Fibroblast of gingiva (primary cell): ENCODE measurements around the gene OMA1.
"Not testable (repeated sequence)": the region's sequence is repeated elsewhere in the genome, so short reads cannot be mapped to it uniquely, and the experiment has no call there.

Source experiments
- DNase-seq: peaks from one replicate; pipeline ENCODE4 v3.0.0-alpha.2; 2011; ENCODE audit warnings: low read depth

OMA1 gene

DNA sequence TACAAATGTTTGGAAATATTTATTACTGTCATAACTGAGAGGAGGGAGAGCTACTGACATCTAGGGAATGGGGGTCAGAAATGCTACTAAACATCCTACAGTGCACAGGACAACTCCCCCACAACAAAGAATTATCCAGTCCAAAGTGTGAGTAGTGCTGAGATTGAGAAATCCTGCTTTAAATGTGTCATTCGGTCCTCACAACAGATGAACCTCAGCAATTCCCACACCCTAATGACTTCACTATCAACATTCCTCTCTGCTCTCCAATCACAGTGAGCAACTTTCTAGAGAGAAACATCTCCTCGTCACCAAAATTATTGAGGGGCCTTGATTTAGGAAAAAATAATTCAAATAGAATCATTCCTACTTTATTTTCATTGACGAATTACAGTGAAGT is 18.0 kb downstream of the OMA1 start:
- DNase-seq = peak; percentile 61

DNA sequence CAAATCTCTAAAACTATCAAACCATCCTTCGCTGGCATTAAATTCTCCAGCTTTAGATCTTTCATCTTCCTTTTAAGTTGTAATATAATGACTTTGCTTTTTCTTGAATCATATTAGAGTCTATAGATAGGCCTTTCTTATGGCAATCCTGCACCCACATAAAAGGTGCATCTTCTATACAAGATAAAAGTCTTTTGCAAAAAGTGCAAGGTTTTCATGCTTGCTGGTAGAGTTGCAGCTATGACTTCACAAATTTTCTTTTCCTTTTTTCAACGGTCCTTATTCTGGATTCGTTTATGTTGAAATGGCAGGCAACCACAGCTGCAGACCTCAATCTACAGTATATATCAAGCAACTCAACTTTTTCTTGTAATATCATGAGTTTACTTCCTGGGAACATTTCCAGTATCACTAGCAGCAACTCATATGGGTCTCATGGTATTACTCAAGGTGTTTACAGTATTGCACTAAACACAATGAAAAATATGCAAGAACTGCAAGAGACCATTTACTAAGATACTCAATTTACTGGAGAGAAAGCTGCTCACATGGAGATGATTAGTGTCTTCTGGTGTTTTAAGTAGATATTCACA is 22.1 kb downstream of the OMA1 start:
- DNase-seq = peak; percentile 91

DNA sequence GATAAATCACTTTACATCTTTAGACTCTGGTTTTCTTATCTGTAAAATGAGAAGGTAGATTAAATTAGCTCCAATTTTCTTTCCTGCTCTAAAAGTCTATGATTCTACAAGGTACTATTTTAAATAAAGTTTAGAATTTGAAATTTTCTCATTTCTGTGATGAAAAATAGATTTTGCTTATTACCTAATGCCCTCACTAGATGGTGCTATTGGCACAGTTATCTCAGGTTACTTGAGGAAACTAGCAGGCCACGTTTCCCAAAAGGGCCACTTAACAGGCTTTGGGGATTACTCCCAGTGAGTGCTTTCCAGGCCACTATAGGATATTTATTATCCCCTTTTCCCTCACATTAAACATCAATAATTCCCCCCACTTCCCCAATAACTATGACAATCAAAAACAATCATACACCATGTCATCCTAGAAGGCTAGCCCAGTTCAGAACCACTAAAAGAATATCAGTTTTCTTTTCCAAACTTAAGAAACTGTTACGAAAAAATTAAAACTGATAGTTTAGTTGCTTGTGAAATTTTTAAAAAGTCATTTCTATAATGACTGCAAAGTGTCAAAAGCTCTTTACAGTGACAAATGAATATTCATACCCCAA is 30.6 kb downstream of the OMA1 start:
- peak; percentile 78 for DNase-seq

DNA sequence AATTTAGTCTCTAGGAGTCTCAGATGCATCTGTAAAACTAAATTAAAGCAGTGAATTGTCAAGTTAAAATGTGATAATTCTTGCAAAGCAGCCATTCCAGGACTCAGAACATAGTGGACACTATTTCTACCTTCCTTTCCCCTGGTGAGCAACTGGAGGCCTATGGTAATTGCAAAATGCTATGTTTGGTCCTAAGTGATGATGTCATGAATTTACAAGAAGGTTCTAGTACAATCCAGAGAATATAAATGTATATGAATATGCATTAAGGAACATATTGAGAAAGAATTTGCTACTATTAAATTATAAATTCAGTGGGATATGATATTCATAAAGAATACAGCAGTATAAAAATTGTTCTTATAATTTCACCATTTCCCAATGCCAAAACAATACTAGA is 32.6 kb downstream of the OMA1 start:
- no peak for DNase-seq

DNA sequence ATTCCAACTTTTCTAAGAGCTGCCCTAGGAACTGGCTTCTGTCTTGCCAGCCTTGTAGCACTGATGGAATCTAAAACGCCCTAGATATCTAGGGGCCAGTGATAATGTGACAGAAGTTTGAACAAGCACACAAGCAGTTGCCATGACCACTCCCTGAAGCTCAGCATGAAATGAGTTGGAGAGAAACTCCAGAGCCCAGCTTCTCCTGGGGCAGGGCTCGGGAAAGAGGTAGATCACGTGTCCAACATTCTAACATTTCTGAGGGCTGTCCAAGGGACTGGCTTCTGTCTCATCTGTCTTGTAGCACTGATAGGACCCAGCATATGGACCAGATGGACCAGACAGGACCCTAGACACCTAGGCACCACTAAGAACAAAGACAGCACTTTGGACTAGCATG is 37.9 kb downstream of the OMA1 start:
- DNase-seq = no peak

DNA sequence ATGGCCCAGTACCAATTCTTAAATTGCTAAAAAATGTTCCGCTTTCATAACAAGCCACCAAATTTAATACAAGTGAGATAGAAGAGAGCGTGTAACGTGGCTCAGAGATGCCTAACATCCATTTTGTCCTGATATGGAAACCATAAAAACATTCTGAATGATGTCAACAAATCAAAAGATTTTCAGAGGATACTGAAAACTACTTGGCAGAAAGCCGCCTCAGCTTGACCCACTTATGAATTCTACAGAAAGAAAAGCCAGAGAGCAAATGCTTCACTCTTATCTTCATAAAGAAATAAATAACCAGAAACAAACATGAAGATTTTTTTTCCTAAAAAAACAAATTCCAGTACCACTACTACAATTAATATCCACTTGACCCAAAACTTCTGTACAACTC is 41.2 kb downstream of the OMA1 start:
- no peak for DNase-seq

DNA sequence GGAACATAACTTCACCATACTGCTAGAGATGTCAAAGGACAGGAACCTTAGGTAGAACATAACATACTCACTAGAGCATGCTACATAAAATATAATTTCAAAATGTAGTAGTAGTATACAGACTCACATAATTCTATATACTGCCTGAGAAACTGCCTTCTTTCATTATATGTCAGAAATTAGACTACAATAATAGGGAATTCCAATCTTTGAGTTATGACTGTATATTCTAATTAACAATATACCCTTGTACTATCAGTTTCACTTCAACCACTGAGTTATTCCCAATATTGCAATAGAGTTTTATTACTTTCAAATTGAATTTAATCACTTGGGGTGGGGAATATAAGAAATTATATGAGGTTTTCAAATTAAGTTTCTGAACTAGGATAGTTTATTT is 44.0 kb downstream of the OMA1 start:
- DNase-seq = no peak

DNA sequence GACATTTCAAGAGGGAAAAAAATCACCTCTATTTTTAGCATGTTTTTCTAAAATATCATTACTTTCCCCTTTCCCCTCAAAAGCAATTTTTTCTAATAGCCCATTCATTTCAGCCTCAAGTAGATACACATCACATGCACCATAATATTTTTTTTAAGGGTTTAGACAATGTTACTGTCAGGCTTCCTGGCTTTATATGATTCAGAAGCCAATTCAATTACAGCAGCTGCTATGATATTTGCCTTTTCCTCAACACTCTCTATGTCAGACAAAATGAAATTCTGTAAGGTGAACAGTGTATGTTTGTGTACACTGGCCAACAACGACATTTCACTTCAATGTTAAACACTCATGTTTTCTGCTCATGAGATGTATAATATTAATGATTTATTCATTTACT is 46.5 kb downstream of the OMA1 start:
- DNase-seq = no peak

DNA sequence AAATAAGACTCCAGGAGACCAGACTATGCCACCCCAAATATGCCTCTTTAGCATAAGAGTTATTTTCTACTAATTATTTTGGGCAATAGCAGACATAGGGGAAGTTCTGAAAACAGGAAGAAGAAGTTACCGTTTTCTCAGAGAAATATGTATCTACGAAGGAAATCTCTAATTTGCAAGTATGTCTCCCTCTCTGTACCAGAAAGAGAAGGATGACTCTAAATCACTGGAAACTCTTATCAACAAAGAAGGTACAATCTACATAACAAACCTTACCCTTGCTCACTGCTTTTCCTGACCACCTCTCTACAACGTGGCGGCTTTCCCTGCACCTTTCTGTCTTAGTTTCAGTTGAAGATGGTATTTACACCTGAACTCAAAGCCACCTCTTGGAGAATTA is 49.0 kb downstream of the OMA1 start:
- DNase-seq = no peak

DNA sequence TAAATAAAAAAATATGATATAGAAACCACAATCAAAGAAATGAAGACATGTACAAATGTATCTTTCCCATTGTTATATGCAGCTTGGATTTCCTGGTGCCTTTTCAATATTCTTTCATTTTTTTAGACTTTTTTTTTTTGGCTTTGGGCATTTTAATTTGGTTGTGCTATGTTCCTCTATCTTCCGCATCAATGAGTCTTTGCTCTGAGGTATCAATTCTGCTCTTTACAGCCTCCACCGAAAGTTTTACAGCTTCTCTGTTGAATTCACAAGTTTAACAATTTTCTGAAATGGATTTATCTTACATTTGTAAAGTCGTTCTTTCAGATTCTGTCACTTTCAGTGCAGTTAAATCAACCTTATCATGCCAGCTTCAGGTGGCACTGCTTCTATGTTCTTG is 50.5 kb downstream of the OMA1 start:
- no peak for DNase-seq

DNA sequence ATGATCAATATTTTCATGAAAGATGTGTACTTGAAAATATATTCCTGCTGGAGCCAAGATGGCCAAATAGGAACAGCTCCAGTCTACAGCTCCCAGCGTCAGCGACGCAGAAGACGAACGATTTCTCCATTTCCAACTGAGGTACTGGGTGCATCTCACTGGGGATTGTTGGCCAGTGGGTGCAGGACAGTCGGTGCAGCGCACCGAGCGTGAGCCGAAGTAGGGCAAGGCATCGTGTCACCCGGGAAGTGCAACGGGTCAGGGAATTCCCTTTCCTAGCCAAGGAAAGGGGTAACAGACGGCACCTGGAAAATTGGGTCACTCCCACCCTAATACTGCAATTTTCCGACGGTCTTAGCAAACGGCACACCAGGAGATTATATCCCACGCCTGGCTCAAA is 57.6 kb downstream of the OMA1 start:
- not testable (repeated sequence) for DNase-seq

DNA sequence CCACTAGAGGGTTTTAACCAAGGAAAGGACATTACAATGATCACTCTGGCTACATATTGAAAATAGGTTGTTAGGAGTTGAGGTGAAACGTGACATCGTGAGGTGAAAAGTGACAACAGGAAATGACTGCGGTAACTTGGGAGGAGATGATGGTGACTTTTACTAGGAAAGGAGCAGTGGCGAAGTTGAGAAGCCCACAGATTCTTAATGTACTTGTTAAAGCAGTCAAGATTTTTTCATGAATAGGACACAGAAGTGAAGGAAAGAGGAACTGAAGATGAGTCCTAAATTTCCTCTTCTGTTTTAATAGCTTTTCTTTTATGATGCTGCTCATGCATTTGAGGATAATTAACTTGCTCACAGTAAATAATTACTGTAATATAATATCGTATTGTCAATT is 59.5 kb downstream of the OMA1 start:
- DNase-seq = no peak

DNA sequence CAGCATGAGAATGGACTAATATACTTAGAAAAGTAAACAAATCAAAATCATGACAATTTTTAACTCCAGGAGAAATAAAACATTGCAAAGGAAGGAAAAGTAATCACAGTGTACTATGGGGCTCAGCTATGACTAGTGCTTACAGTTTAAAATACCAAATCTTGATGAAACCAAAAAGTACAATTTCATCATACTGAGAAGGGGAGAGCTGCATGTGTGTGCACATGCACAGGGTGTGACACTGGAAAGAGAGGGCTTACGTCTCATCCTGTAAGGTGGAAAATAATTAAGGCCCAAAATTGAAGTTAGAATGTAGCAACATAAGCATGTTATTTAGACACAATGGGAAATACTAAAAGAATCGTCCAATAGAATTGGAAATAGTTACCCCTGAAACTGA is 64.6 kb downstream of the OMA1 start:
- DNase-seq = no peak

DNA sequence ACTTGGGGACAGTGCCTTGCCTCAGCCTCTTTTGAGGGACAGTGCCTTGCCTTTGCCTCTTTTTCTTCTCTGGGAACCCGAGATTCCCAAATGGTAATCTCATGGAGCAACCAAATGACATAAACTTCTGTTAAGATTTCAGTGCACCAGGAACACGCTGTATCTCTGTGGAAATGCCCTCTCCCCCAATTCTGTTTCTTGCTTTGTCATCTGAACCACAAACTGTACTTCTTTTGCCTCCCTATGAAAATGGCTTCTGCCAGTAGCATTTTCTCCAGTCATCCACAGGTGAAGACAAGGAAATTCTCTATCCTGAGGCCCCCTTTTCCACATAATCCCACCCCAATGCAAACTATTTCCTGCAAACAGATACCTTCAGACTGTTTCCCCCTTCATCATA is 66.3 kb downstream of the OMA1 start:
- DNase-seq = no peak

DNA sequence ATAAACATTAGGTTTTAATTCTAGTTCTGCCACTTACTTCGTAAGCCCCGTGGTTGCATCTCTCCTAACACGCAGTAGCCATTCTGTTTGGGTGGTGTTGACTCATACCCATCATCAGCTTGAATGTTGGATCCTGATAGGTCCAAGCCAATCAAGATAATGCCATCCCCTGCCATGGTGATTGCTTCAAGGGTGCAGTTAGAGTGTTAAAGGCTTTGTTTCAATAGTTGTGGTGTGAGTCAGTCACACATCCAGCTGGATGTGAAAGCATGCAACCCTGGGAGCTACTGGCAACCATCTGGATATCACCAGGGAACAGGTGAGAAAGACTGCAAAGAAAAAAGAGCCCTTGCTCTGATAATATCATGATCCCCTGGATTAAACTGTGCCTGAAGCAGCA is 69.1 kb downstream of the OMA1 start:
- no peak for DNase-seq

DNA sequence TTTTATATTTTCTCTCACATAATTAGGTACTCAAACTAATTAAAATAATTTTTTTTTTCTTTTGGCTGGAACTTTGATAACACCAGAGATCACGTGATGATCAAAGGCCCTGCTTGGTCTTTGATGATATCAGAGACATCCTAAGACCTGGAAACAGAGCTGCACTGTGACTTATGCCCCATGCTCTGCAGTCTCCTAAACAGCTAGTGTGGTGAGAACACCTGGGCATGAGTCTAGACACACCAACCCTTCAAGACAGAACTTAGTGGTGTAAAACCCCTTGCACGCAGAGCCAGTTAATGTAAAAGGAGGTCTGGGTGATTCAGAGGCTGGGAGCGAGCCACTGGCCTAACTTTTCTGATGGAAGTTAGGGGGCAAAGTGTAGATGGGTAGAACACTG is 70.3 kb downstream of the OMA1 start:
- no peak for DNase-seq

DNA sequence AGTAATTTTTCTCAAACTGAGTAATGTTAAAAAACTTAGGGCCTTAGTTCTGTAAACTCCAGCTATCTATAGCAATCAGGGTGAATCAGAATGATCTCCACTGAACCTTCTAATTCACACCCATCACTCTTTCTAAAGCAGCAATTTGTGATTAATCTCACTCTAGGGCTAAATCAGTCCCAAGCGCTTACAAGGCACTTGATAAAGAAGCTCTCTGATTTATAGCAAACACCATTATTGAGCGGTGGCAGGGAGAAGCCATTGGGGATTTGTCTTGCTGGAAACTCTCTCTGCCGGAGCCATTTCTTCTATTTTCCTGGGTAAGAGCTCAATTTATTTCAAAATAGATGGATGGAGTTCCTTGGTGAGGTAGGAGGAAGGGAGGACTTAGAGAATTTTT is 77.0 kb downstream of the OMA1 start:
- no peak for DNase-seq

DNA sequence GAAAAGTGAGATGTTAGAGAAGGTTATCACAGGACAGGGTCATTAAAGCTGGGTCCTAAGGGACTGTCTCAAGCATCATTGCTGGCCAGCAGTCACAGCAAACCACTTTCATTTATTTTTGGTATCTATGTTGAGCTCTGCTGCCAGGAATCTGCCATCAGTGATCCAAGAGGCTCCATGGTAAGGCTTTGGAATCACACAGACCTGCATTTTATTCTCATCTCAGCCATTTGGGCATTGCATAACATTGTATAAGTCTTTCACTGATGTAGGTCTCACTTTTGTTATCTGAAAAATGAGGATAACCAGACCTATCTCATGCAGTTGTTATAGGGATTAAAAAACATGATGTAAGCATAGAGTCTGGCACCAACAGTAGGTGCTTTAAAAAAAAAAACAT is 77.5 kb downstream of the OMA1 start:
- no peak for DNase-seq

DNA sequence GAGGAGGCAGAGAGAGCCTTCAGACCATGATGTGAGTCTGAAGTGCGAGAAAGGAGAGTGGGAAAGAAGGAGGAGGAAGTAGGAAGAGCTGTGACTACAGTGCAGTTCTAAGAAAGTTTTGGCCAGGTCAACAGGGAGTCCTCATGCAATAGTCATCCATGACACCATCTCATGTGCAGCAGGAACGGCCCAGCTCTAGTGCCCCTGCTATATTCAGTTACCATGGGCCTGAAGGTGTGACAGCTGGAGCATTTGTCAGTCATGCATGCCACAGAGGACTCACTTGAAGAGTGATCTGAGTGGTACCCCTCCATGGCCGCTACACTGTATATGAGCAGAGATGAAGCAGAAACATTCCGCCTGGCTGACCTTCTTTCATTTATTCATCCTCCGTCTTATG is 77.9 kb downstream of the OMA1 start:
- no peak for DNase-seq

DNA sequence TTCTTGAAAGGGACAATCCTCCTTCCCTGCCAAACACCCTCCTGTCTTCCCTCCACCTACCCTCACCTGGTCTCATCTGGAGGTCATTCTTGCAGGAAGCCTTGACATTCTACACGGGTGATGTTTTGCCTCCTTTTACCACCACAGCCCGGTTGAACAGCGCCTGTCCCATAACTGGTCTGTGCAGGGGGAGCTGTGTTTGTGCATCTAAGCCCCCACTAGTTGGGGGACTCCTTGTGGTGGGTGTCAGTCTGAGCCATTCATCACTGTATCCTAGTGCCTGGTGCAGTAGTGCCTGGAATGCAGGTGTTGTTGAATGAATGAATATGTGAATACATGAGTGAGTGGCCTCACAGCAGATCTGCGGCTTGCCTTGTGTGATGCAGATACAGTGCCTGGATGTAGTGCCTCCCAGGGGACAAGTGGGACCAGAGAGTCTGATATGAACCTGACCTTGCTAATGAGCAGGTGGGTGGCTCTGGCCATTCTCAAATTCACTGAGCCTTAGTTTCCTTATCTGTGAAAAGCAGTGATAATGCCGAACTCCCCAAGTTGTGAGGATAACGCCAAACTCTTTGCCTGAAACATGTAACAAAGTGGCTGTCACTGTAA is 79.8 kb downstream of the OMA1 start:
- DNase-seq = no peak

DNA sequence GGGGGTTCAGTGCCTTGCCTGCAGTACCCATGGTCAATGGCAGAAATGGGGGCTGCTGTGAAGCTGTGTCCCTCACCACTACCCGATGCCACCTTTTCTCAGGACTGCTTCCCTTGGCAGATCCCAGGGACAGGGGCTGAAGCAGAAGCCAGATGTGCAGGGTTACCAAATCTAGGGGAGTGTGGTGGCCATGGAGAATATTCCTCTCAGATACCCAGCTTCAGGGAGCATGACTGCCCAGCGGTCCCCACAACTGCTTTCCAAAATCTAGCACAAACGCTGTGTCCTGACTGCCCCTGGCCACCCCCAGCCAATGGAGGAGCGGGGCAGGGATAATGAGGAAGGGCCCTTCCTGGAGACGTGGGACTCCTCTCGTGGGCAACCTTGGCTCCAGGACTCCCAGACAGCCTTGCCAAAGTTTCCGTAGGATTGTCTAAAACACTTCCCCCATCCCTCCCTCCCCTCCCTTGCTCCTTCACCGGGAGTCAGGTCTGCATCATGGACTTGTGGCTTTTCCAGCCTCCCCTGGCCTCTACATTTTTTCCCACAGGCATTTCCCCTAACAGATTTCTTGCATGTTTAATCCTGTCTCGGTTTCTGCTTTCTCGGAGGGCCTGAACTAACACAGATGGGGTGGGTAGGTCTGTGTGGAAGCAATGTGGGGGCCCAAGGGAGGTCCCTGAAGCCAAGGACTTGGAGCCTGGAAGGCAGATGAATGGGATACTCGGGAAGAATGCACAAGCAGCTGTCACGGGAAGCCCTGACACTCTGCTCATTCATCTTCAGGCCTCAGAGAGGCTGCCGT is 80.5 kb downstream of the OMA1 start:
- no peak for DNase-seq

DNA sequence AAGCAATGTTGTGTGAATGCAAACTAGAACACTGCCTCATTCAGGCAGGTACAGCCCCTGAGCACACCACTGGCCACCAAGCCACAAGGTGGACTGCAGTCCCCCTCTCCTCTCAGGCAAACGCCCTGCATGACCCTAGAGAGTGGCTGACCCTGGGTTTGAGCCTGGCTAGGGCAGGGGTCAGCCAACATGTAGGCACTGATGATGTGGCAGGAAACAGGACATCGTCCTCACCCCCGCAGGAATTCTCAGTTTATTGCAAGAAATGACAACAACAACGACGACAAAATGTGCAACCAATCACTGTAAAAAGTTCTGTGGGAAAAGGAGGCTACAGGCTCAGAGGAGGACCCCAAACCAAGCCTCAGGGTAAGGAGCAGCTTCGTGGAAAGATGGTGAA is 81.3 kb downstream of the OMA1 start:
- DNase-seq = no peak

DNA sequence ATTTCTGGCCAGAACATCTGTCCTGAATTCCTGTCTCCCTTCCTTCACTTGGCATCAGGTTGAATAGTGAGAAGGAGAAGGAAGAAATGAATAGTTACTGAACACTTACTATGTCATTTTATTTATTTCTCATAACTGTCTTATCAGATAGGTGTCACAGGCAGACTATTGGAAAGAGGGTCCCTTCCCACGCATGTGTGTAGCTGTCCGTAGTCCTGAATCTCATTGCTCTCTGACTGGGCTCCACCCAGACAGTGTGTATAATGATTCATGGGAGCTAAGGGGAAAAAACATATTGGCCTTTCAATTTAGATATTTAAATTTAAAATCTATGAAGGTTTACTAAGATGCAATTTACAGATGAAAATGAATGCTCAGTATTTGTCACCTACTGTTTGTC is 86.1 kb downstream of the OMA1 start:
- DNase-seq = no peak
